Retina (tissue), 1 donor: Measurements from ENCODE around the gene CLK2.

Experiments
- DNase-seq: peaks from one replicate; pipeline ENCODE4 v3.0.0-alpha.2; 2016

Gene CLK2

GRCh38 chr1:155273343-155274245 lies at the start of gene CLK2:
Gene CLK2, minus strand, starts transcription at chr1:155273504. Its CDS starts 2,527 bp downstream, at chr1:155270977.
- peak; percentile 93 for DNase-seq

- peak; percentile 64 for DNase-seq
Observed at GRCh38 chr1:155322571-155322952, 49.3 kb upstream of the CLK2 start.

DNA sequence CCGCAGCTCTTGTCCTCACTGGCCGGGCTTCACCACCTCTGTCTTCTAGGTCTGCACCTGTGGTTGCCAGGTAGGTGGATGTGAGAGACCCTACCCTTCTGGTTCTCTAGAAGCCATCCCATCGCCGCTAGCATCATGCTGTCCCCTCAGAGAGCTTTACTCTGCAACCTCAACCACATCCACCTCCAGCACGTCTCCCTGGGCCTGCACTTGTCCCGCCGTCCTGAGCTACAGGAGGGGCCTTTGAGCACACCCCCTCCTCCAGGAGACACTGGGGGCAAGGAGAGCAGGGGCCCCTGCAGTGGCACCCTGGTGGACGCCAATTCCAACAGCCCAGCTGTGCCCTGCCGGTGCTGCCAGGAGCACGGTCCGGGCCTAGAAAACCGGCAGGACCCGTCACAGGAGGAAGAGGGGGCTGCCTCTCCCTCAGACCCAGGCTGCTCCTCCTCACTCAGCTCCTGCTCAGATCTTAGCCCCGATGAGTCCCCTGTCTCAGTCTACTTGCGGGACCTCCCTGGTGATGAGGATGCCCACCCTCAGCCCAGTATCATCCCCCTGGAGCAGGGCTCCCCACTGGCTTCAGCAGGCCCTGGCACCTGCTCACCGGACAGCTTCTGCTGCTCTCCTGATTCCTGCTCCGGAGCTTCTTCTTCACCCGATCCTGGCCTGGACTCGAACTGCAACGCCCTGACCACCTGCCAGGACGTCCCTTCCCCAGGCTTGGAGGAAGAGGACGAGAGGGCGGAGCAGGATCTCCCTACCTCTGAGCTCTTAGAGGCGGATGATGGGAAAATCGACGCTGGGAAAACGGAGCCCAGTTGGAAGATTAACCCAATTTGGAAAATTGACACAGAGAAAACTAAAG lies 48.6 kb upstream of the CLK2 start:
- DNase-seq: peak; percentile 49

- DNase-seq: peak; percentile 86
Observed at GRCh38 chr1:155320661-155321617, 47.6 kb upstream of the CLK2 start, which contains the start of gene RUSC1. Gene RUSC1, plus strand, starts transcription at chr1:155320894. Its CDS starts 880 bp downstream, at chr1:155321774.

DNA sequence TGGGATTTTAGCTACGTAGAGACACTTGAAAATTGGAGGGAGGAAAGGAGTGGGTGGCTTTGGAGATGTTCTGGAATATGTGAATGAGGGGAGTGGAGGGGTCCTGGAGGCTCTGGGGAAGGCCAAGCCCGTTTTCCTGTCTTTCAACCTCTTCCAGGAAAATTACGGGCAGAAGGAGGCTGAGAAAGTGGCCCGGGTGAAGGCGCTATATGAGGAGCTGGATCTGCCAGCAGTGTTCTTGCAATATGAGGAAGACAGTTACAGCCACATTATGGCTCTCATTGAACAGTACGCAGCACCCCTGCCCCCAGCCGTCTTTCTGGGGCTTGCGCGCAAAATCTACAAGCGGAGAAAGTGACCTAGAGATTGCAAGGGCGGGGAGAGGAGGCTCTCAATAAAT lies 46.9 kb upstream of the CLK2 start:
- no peak for DNase-seq

DNA sequence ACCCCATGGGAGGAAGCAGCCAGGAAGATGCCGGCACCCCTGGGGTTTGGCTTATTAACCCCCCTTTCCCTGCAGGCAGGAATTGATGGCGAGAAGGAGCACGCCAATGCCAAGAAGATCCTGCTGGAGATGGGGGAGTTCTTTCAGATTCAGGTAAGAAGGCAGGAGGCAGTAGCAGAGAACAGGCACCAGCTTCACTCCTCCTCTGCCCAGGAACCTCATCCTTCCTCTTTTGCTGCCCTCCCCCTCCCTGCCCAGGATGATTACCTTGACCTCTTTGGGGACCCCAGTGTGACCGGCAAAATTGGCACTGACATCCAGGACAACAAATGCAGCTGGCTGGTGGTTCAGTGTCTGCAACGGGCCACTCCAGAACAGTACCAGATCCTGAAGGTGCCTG lies 46.2 kb upstream of the CLK2 start:
- no peak for DNase-seq

GRCh38 chr1:155318082-155318481 lies 44.8 kb upstream of the CLK2 start:
- no peak for DNase-seq

GRCh38 chr1:155316922-155317321 lies 43.6 kb upstream of the CLK2 start:
- DNase-seq: no peak

- DNase-seq: no peak
Observed at GRCh38 chr1:155313261-155313660, 40.0 kb upstream of the CLK2 start.

DNA sequence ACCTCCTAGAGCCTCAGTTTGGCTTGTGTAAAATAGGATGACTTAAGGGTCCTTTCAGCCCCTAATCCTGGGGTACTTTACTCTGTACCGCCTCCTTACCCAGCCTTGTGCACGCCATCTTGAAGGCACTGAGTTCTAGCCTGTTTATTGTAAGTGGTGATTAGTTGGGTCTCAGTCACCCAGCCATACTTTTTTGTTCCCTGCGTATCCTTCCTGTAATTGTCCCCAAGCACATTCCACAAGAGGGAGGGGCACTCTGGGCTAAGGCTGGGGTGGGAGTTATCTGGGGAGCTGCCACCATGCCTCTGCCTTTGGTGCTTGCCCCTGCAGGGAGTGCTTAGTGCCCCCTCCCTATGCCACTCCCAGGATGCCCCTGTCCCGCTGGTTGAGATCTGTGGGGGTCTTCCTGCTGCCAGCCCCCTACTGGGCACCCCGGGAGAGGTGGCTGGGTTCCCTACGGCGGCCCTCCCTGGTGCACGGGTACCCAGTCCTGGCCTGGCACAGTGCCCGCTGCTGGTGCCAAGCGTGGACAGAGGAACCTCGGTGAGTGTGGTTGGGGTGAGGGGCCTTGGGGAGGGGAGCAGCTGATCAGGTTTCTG lies 36.2 kb upstream of the CLK2 start:
- no peak for DNase-seq

GRCh38 chr1:155308493-155309422 lies 35.5 kb upstream of the CLK2 start, which contains the start of gene FDPS:
Gene FDPS, plus strand, starts transcription at chr1:155308866. Its CDS starts 924 bp downstream, at chr1:155309790.
- peak; percentile 96 for DNase-seq

DNA sequence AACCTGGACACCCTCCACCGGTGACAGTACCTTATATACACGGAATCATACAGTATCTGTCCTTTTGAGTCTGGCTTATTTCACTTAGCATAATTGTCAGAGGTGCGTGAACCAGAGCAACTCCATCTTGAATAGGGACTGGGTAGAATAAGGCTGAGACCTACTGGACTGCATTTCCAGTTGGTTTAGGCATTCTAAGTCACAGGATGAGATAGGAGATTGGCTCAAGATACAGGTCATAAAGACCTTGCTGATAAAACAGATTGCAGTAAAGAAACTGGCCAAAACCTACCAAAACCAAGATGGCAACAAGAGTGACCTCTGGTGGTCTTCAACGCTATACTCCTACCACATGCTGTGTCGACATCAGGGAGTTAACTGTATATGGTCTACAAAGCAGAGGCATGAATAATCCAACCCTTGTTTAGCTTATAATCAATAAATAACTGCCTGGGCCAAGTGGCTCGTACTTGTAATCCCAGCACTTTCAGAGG lies 34.0 kb upstream of the CLK2 start:
- DNase-seq: peak; percentile 29

- DNase-seq: no peak
Observed at GRCh38 chr1:155305881-155306391, 32.6 kb upstream of the CLK2 start.

- DNase-seq: no peak
Observed at GRCh38 chr1:155304558-155305063, 31.3 kb upstream of the CLK2 start.

DNA sequence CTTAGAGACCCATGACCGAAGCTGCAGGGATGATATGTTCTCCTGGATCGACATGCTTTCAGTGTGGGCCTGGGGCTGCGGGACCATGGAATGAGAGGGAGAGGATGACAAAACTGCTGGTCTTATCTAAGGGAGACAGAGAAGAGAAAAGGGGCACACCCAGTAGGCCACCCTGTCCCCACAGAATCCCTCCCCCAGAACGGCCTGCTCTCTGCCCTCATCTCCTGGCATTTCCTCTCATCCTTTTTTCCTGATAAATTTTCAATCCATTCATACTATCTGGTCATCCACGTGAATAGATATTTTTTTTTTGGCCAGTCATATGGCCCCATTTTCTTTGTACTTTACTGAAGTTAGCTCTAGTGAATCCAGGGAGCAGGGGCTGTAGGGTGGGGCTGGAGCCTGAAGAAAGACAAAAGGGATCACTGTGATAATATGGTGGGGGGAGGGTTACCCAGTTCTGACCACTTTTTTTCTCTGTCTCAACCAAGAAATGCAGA lies 28.1 kb upstream of the CLK2 start, which contains the start of gene PKLR:
PKLR (minus strand) TSS at position 97 of the 500 bp plus-strand sequence; CDS start at position 54, 43 bp downstream.
- no peak for DNase-seq

DNA sequence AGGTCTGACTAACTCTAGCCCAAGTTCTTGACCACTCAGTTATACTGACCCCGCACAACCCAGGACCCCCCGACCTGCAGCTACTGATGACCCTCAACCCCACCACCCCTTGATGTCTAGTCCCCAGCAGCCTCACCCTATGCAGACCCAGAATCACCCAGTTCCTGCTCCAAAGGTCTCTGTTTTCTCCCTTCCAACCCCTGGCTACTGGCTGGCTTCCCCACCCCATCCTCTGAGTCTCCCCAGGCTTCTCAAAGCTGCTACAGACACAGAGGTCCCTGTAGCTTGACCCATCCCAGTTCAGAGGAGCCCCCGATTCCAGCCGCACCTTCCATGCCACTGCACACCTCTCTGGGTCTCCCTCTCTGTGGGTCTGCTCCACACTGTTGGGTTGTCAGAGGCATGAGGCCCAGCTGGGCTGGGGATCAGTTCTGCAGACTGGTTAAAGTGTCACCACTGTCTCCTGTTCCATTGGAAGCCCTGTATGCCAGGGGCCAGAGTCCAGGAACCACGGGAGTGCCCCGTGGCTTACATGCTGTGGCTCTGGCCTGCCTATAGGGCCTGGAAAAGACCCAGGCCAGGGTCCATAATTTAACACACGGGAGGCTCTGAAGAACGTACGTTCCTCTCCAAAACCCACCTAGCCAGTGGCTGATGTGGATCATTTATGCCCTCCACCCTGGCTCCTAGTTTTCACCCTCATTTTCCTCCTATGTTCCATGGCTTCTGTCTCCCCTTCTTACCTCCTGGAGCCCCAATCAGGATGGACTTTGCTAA lies 27.4 kb upstream of the CLK2 start:
- no peak for DNase-seq

DNA sequence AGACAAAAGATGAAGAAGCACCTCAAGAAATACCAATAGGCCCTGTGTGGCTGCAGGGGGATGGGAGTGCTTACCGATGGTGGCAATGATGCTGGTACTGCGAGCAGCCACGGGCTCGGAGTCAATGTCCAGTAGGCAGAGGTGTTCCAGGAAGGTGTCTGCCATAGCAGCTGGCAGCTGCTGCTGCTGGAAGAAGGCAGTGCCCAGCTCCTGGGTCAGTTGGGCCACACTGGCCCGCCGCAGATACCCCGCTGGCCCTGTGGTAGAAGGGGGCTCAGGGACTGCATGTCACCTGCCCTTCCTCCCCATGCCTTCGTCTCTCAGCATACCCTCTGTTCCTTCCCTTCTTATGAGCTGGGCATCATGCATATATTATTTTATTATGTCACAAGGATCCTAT lies 26.7 kb upstream of the CLK2 start:
- DNase-seq: no peak

- no peak for DNase-seq
Observed at GRCh38 chr1:155297384-155297783, 24.1 kb upstream of the CLK2 start.

GRCh38 chr1:155296661-155297060 lies 23.4 kb upstream of the CLK2 start:
- DNase-seq: no peak
